ENCODE measurements around the gene ZNF236. TPM values are rescaled to one million over a fixed set of nuclear protein-coding genes. Genes with fewer than 3 reads are reported as not detected.
A peak's percentile ranks its signal among the peaks of the same experiment; 100 is the strongest.

The ZNF236 gene
- total RNA-seq, 2 experiments from 2014 or later = 25.7 to 27.9 TPM

DNA sequence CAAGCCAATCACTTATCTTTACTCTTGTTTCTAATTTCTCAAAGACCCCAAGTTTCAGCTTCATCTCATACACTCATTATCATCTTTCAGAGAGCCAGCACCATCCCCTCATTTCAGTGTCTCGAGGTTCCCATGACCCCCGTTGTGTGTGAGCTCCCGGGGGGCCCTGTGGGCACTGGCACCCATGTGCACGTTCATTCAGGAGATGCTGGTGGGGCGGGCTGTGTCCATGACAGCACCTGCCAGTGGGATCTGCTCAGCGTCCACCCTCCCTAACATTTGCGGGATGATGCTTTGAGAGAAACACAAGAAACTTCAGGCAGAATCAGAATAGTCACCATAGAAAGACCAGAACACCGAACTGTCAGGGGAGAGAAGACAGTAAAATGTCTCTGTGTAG lies 189.8 kb downstream of the ZNF236 start:
- H3K27me3 Mint-ChIP-seq = no peaks in the 10 kb centered on the region
- H3K27ac Mint-ChIP-seq = no peak overlapping the region
- Histone ChIP-seq H3K4me3 (ENCODE audit: low read length) (no peak overlapping the region), H3K27ac (ENCODE audit: low read depth in 1 of 2, low read length in 2 of 2) (no peak overlapping the region), H3K9me3 (ENCODE audit: control insufficient read depth in 1 of 2, insufficient read depth in 1 of 2, low read length in 2 of 2) (no peaks in the 10 kb centered on the region), H3K36me3 (ENCODE audit: insufficient read depth, low read length) (peaks cover 83% of the 10 kb centered on the region), H3K27me3 (ENCODE audit: control insufficient read depth in 1 of 2, insufficient read depth in 2 of 2, low read length in 2 of 2) (no peaks in the 10 kb centered on the region), H3K4me1 (ENCODE audit: insufficient read depth, low read length) (peaks cover 13% of the 10 kb centered on the region)
- ChIA-PET CTCF (interaction anchor here (1.1 kb wide), 1 partner anchor 9 kb away, joined by 3 read pairs; no protein-coding TSS in a partner anchor), POLR2A (no interaction called here)
- ATAC-seq (ENCODE audit: poor library complexity) = no peak
- intact Hi-C loops (cut with DNase I, micrococcal nuclease) = no loop called here
- no peak for DNase-seq
- peaks cover 6% of the 10 kb centered on the region for H3K4me1 Mint-ChIP-seq (ENCODE audit: low read depth)
- H3K36me3 Mint-ChIP-seq (ENCODE audit: low read depth) = peaks cover 80% of the 10 kb centered on the region
- no peaks in the 10 kb centered on the region for H3K9me3 Mint-ChIP-seq
- no peak overlapping the region for H3K4me3 Mint-ChIP-seq
- TF ChIP-seq, protein P1, sequence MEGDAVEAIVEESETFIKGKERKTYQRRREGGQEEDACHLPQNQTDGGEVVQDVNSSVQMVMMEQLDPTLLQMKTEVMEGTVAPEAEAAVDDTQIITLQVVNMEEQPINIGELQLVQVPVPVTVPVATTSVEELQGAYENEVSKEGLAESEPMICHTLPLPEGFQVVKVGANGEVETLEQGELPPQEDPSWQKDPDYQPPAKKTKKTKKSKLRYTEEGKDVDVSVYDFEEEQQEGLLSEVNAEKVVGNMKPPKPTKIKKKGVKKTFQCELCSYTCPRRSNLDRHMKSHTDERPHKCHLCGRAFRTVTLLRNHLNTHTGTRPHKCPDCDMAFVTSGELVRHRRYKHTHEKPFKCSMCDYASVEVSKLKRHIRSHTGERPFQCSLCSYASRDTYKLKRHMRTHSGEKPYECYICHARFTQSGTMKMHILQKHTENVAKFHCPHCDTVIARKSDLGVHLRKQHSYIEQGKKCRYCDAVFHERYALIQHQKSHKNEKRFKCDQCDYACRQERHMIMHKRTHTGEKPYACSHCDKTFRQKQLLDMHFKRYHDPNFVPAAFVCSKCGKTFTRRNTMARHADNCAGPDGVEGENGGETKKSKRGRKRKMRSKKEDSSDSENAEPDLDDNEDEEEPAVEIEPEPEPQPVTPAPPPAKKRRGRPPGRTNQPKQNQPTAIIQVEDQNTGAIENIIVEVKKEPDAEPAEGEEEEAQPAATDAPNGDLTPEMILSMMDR (IDR thresholded peaks at IDR 0.05) = no peak

DNA sequence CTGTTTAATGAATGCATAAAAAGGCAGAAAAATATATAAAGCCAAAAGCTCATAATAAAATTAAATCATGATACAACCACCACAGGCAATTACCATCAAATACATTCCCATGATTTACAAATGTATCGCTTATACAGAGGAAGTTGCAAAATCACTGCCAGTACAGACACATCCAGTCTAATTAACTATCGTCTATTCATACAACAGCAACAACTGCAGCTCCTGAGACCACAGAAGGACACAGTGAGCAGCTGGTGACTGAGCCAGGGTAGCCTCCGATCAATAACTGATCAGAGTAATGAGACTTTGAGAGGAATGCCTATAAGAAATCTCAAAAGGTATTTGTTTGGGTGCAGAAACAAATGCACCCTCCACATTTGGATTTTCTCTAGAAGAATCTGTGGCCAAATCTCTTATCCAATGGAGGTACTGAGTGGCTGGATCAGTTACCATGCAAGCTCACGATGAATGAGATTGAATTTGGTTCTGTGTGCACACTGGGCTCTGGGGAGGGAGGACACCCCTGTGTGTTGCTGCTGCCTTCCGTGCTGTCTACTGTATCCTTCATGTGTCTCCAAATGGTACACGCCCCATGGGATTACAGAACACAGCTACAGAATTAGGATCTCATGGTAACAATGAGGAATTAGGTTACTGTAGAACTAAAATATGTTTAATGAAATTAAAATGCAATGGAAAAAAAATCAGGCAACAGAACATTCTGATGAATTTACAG lies 190.6 kb downstream of the ZNF236 start:
- ATAC-seq (ENCODE audit: poor library complexity) (no peak), DNase-seq (no peak)
- Histone ChIP-seq H3K27me3 (ENCODE audit: control insufficient read depth in 1 of 2, insufficient read depth in 2 of 2, low read length in 2 of 2) (no peaks in the 10 kb centered on the region), H3K9me3 (ENCODE audit: control insufficient read depth in 1 of 2, insufficient read depth in 1 of 2, low read length in 2 of 2) (no peaks in the 10 kb centered on the region), H3K27ac (ENCODE audit: low read depth in 1 of 2, low read length in 2 of 2) (no peak overlapping the region), H3K36me3 (ENCODE audit: insufficient read depth, low read length) (peaks cover 91% of the 10 kb centered on the region), H3K4me1 (ENCODE audit: insufficient read depth, low read length) (peaks cover 10% of the 10 kb centered on the region), H3K4me3 (ENCODE audit: low read length) (no peak overlapping the region)
- H3K27ac Mint-ChIP-seq = peak overlapping the region; percentile 39
- H3K4me1 Mint-ChIP-seq (ENCODE audit: low read depth) = peaks cover 10% of the 10 kb centered on the region
- H3K9me3 Mint-ChIP-seq = no peaks in the 10 kb centered on the region
- H3K36me3 Mint-ChIP-seq (ENCODE audit: low read depth) = peaks cover 88% of the 10 kb centered on the region
- H3K27me3 Mint-ChIP-seq = no peaks in the 10 kb centered on the region
- intact Hi-C loops (cut with DNase I, micrococcal nuclease) = no loop called here
- ChIA-PET CTCF (interaction anchor here (1.1 kb wide), 1 partner anchor 8 kb away, joined by 3 read pairs; no protein-coding TSS in a partner anchor), POLR2A (interaction anchor here (0.5 kb wide), 1 partner anchor 30 kb away, joined by 3 read pairs; no protein-coding TSS in a partner anchor)
- TF ChIP-seq, protein P1 (IDR thresholded peaks at IDR 0.05) = no peak
- no peak overlapping the region for H3K4me3 Mint-ChIP-seq

- H3K9me3 ChIP-seq (ENCODE audit: control insufficient read depth in 1 of 2, insufficient read depth in 1 of 2, low read length in 2 of 2) = no peaks in the 10 kb centered on the region
- Mint-ChIP-seq H3K27me3 (no peaks in the 10 kb centered on the region), H3K4me1 (ENCODE audit: low read depth) (peaks cover 20% of the 10 kb centered on the region), H3K9me3 (no peaks in the 10 kb centered on the region), H3K4me3 (no peak overlapping the region), H3K27ac (no peak overlapping the region), H3K36me3 (ENCODE audit: low read depth) (peaks cover 96% of the 10 kb centered on the region)
- intact Hi-C loops (cut with DNase I, micrococcal nuclease) = no loop called here
- CTCF ChIA-PET = no interaction called here
- DNase-seq = no peak
- no peak for ATAC-seq (ENCODE audit: poor library complexity)
- TF ChIP-seq, protein P1 (IDR thresholded peaks at IDR 0.05) = no peak
- peaks cover 10% of the 10 kb centered on the region for H3K4me1 ChIP-seq (ENCODE audit: insufficient read depth, low read length)
- H3K27me3 ChIP-seq (ENCODE audit: control insufficient read depth in 1 of 2, insufficient read depth in 2 of 2, low read length in 2 of 2) = no peaks in the 10 kb centered on the region
- H3K27ac ChIP-seq (ENCODE audit: low read depth in 1 of 2, low read length in 2 of 2) = no peak overlapping the region
- POLR2A ChIA-PET = interaction anchor here (0.5 kb wide), 1 partner anchor 31 kb away, joined by 3 read pairs; no protein-coding TSS in a partner anchor
- H3K36me3 ChIP-seq (ENCODE audit: insufficient read depth, low read length) = peaks cover 86% of the 10 kb centered on the region
- no peak overlapping the region for H3K4me3 ChIP-seq (ENCODE audit: low read length)
Measured at GRCh38 chr18:77013811-77014521, 191.6 kb downstream of the ZNF236 start.
